GM12878 (cell line): ENCODE data around the gene ABCC1. TPM values are rescaled to one million over a fixed set of nuclear protein-coding genes. Genes with fewer than 3 reads are reported as not detected.

ENCODE experiments used
- ATAC-seq: fragments of 200-7000 bp; cut with Tn5 transposase; 3 replicates; pipeline ENCODE4 v1.9.1; 2020; ENCODE audit warnings: mild to moderate bottlenecking, moderate library complexity
- BruUV-seq: library from RNA; stranded (reverse); fragments of 400-500 nt; replicated peaks from 2 replicates; lab custom pipeline; 2021; lab: Mats Ljungman, UMichigan
- CTCF ChIA-PET: fragments of 300-600 bp; sonication (Branson Sonifier 250); formaldehyde crosslinking; extraction: SDS; loops from one replicate; lab custom pipeline; 2021; ENCODE audit warnings: inconsistent platforms; lab: Yijun Ruan, JAX
- POLR2A ChIA-PET: fragments of 350-600 bp; formaldehyde crosslinking; extraction: SDS; loops from one replicate; lab custom pipeline; 2021; ENCODE audit warnings: inconsistent platforms; lab: Charles Lee
- RAD21 ChIA-PET: fragments of 300-600 bp; sonication (Branson Sonifier 250); formaldehyde crosslinking; loops from one replicate; lab custom pipeline; 2023; ENCODE audit warnings: antibody characterized with exemption; ENCODE audit not compliant: unreplicated experiment; lab: Charles Lee
- SMC1A ChIA-PET: fragments of 300-600 bp; sonication (Branson Sonifier 250); formaldehyde crosslinking; loops from one replicate; lab custom pipeline; 2023; ENCODE audit not compliant: unreplicated experiment, uncharacterized antibody; lab: Charles Lee
- DNase-seq: peaks from one replicate; pipeline ENCODE4 v3.0.0-alpha.2; 2011; ENCODE audit warnings: low read depth, low spot score
- FAIRE-seq: peaks from 3 replicates; lab custom pipeline; 2011; peaks lifted over from hg19 to GRCh38; lab: Jason Lieb, UNC
- H2AFZ ChIP-seq: 2 replicates; pipeline ENCODE4 v1.6.0; 2011; ENCODE audit warnings: low read depth, low read length, control low read depth; ENCODE audit not compliant: control insufficient read depth
- H3K27ac ChIP-seq: 2 replicates; pipeline ENCODE4 v1.5.1; 2011; ENCODE audit warnings: control low read depth; ENCODE audit not compliant: control insufficient read depth, insufficient read depth
- H3K27me3 ChIP-seq, 2 experiments: replicated peaks in 1 of 2; 2 replicates each; pipeline versions ENCODE4 v1.6.0 to v1.6.1; 2011; ENCODE audit warnings: low read length in 1 of 2; ENCODE audit not compliant: control insufficient read depth in 2 of 2, insufficient read depth in 2 of 2
- H3K36me3 ChIP-seq, 2 experiments: 2 replicates each; pipeline ENCODE4 v1.5.1; 2011; ENCODE audit warnings: low read length in 1 of 2; ENCODE audit not compliant: control insufficient read depth in 2 of 2, insufficient read depth in 2 of 2
- H3K4me1 ChIP-seq: 2 replicates; pipeline ENCODE4 v1.6.1; 2011; ENCODE audit warnings: mild to moderate bottlenecking, low read length, moderate library complexity, mixed read lengths; ENCODE audit not compliant: control insufficient read depth, insufficient read depth
- H3K4me2 ChIP-seq: 2 replicates; pipeline ENCODE4 v1.6.0; 2011; ENCODE audit warnings: control low read depth; ENCODE audit not compliant: control insufficient read depth, insufficient read depth
- H3K4me3 ChIP-seq: fragments of 200-600 bp; sonication (generic); 2 replicates; pipeline ENCODE4 v1.5.1; 2016
- H3K79me2 ChIP-seq: 2 replicates; pipeline ENCODE4 v1.6.0; 2011; ENCODE audit warnings: low read length; ENCODE audit not compliant: control insufficient read depth, insufficient read depth
- H3K9ac ChIP-seq: 2 replicates; pipeline ENCODE4 v1.8.0; 2011; ENCODE audit warnings: low read length, control low read depth, mixed read lengths; ENCODE audit not compliant: control insufficient read depth, insufficient read depth
- H3K9me3 ChIP-seq: replicated peaks from 3 replicates; pipeline ENCODE4 v1.5.1; 2011; ENCODE audit warnings: mild to moderate bottlenecking, low read length; ENCODE audit not compliant: control insufficient read depth, insufficient read depth
- H4K20me1 ChIP-seq: 2 replicates; pipeline ENCODE4 v1.6.0; 2011; ENCODE audit not compliant: control insufficient read depth, insufficient read depth
- CREB1 ChIP-seq: IDR thresholded peaks from 2 replicates; pipeline ENCODE4 v1.6.1; 2012; ENCODE audit warnings: low read depth, mild to moderate bottlenecking, inconsistent platforms
- FOS ChIP-seq: IDR thresholded peaks from 3 replicates; pipeline ENCODE4 v1.6.1; 2011; ENCODE audit warnings: borderline replicate concordance; ENCODE audit not compliant: insufficient read length; ENCODE audit errors: extremely low read depth
- HCFC1 ChIP-seq: fragments of 150-350 bp; IDR thresholded peaks from 2 replicates; pipeline ENCODE4 v1.6.1; 2014; ENCODE audit warnings: low read length
- MXI1 ChIP-seq: fragments of 150-350 bp; IDR thresholded peaks from 2 replicates; pipeline ENCODE4 v1.6.1; 2011; ENCODE audit warnings: low read depth, mild to moderate bottlenecking, inconsistent platforms, low read length, improper control_type of control experiment
- MYC ChIP-seq: IDR thresholded peaks from 2 replicates; pipeline ENCODE4 v1.6.1; 2011; ENCODE audit warnings: mild to moderate bottlenecking, low read length, moderate library complexity, inconsistent platforms; ENCODE audit not compliant: insufficient read depth, insufficient replicate concordance, insufficient read length, severe bottlenecking
- NRF1 ChIP-seq: conservative IDR thresholded peaks from 2 replicates; pipeline ENCODE4 v1.6.1; 2011; ENCODE audit warnings: mild to moderate bottlenecking, low read depth, low read length, improper control_type of control experiment
- POLR2AphosphoS5 ChIP-seq: IDR thresholded peaks from 2 replicates; pipeline ENCODE4 v1.6.1; 2011; ENCODE audit warnings: mild to moderate bottlenecking, low read length, inconsistent platforms
- RFX5 ChIP-seq: IDR thresholded peaks from 2 replicates; pipeline ENCODE4 v1.6.1; 2011; ENCODE audit warnings: low read depth, low read length, improper control_type of control experiment
- TARDBP ChIP-seq: IDR thresholded peaks from 2 replicates; pipeline ENCODE4 v1.6.1; 2016; ENCODE audit warnings: borderline replicate concordance
- WGBS: methylation state at CpG from one replicate; pipeline ENCODE4 v1.1.6; 2016; ENCODE audit warnings: low lambda C conversion rate; ENCODE audit not compliant: insufficient replicate concordance, insufficient coverage; ENCODE audit errors: missing lambda C conversion rate; 5-methylcytosine and 5-hydroxymethylcytosine counted together
- in situ Hi-C: fragments of 300-500 bp; cut with MboI; formaldehyde crosslinking; loops from 9 replicates; pipeline ENCODE4 v1.14.3; 2018; ENCODE audit warnings: mixed read lengths
- intact Hi-C: fragments of 100-400 bp; cut with micrococcal nuclease; formaldehyde crosslinking; loops from one replicate; pipeline ENCODE4 v1.14.2; 2022; ENCODE audit not compliant: unreplicated experiment
- polyA plus RNA-seq, 11 experiments: library from polyadenylated mRNA; depleted of rRNA in 4 of 11; unstranded in 6 of 11; stranded (reverse) in 5 of 11; fragments of >200 nt; fragmentation: Nextera tagmentation in 4 of 11; fragmentation: Illumina TruSeq in 1 of 11; extraction: Ambion mirVana in 4 of 11; extraction: Trizol in 1 of 11; gene quantifications; 1 replicate in 1 of 11; 2 replicates in 10 of 11; pipeline versions ENCODE4 v1.2.1 to v1.2.3, GENCODE V29; 2011 to 2016; ENCODE audit warnings: inconsistent platforms in 2 of 11, missing spikeins in 2 of 11, low read depth in 1 of 11
- total RNA-seq, 4 experiments: library from RNA; depleted of rRNA in 3 of 4; stranded (reverse); fragments of >200 nt in 3 of 4; fragmentation: Illumina TruSeq in 1 of 4; extraction: Trizol in 1 of 4; gene quantifications; 2 replicates each; pipeline versions ENCODE4 v1.2.1 to v1.2.3, GENCODE V29; 2013 to 2021
- TF ChIP-seq, protein P1 (sequence below): fragments of 450-650 bp; formaldehyde crosslinking; IDR thresholded peaks from 2 replicates; pipeline ENCODE4 v1.4.0; 2022; ENCODE audit warnings: mild to moderate bottlenecking, moderate library complexity
- TF ChIP-seq, protein P2 (sequence below): fragments of 450-650 bp; IDR thresholded peaks from 2 replicates; pipeline ENCODE4 v1.6.1; 2017; ENCODE audit warnings: mild to moderate bottlenecking, low read depth, inconsistent platforms; ENCODE audit not compliant: poor library complexity, severe bottlenecking

Gene ABCC1
- total and polyA plus RNA-seq, 10 of the 15 experiments (the other 5 are each of a cell fraction or from before 2014, with no cell fraction given): 3.2 to 44.6 (median 14.5) TPM

DNA sequence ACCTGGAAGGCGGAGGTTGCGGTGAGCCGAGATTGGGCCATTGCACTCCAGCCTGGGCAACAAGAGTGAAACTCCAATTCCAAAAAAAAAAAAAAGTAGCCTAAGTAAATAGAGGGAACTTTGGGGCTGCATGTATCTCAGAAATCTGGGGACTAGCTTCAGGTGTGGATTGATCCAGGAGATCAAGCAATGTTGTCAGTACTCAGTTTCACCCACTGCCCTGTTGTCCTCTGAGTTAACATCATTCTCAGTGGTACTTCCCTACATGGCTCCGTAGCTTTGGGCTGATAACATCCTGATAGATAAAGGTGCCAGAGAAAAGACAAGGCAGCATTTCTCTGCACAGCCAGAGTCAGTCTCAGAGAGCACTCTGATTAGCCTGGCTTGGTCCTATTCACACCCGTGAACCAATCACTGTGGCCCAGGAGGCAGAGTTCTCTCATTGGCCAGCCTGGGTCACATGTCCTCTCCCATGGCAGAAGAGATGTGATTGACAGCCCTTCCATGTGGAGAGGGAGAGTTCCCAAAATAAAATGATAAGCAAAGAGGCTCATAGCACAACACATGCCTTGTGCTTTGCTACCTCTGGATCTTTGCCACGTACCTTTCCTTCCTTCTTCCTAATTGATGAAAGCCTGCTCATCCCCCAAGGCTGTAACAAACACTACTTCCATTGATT, 99.6 kb downstream of the ABCC1 start (continued):
- no peak for TF ChIP-seq NRF1
- TF ChIP-seq, protein P1, sequence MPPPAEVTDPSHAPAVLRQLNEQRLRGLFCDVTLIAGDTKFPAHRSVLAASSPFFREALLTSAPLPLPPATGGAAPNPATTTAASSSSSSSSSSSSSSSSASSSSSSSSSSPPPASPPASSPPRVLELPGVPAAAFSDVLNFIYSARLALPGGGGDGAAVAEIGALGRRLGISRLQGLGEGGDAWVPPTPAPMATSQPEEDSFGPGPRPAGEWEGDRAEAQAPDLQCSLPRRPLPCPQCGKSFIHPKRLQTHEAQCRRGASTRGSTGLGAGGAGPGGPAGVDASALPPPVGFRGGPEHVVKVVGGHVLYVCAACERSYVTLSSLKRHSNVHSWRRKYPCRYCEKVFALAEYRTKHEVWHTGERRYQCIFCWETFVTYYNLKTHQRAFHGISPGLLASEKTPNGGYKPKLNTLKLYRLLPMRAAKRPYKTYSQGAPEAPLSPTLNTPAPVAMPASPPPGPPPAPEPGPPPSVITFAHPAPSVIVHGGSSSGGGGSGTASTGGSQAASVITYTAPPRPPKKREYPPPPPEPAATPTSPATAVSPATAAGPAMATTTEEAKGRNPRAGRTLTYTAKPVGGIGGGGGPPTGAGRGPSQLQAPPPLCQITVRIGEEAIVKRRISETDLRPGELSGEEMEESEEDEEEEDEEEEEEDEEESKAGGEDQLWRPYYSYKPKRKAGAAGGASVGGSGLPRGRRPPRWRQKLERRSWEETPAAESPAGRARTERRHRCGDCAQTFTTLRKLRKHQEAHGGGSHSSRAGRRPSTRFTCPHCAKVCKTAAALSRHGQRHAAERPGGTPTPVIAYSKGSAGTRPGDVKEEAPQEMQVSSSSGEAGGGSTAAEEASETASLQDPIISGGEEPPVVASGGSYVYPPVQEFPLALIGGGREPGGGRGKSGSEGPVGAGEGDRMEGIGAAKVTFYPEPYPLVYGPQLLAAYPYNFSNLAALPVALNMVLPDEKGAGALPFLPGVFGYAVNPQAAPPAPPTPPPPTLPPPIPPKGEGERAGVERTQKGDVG (CRISPR knock-in tag): no peak
- TF ChIP-seq FOS: no peak

DNA sequence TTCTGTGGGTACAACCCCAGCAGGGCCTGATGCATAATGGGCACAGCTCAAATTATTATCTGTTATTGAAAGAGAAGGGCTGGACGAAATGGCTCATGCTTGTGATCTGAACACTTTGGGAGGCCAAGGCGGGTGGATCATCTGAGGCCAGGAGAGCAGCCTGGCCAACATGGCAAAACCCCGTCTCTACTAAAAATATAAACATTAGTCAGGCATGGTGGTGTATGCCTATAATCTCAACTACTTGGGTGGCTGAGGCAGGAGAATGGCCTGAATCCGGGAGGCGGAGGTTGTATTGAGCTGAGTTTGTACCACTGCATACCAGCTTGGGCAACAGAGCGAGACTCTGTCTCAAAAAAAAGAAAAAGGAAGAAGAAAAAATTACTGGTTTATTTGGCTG, 100.7 kb downstream of the ABCC1 start:
- ATAC-seq: no peak
- 62% methylated on average over 6 of the region's 6 CpGs for WGBS
- Histone ChIP-seq H3K27ac (no peak overlapping the region), H3K4me3 (no peak overlapping the region), H3K4me2 (no peak overlapping the region), H3K9me3 (no peaks in the 10 kb centered on the region), H4K20me1 (no peaks in the 10 kb centered on the region), H3K9ac (no peak overlapping the region), H3K36me3 (peaks cover 26 to 32% of the 10 kb centered on the region in 2 experiments; a peak in 3 of 4 replicates), H3K27me3 (no peaks in the 10 kb centered on the region), H3K79me2 (no peaks in the 10 kb centered on the region), H3K4me1 (no peaks in the 10 kb centered on the region), H2AFZ (no peak overlapping the region)
- no TSS peak for BruUV-seq
- no peak for DNase-seq
- no peak for FAIRE-seq
- intact Hi-C loops (no loop called here), in situ Hi-C loops (no loop called here)
- ChIA-PET CTCF (interaction anchor here (0.7 kb wide), 1 partner anchor 262 kb away, joined by 3 read pairs; no protein-coding TSS in a partner anchor), SMC1A (no interaction called here), POLR2A (no interaction called here), RAD21 (no interaction called here)
- TF ChIP-seq HCFC1 (no peak), CREB1 (no peak), RFX5 (no peak), MYC (no peak), MXI1 (no peak), TARDBP (no peak), POLR2AphosphoS5 (no peak)
- TF ChIP-seq, protein P2, sequence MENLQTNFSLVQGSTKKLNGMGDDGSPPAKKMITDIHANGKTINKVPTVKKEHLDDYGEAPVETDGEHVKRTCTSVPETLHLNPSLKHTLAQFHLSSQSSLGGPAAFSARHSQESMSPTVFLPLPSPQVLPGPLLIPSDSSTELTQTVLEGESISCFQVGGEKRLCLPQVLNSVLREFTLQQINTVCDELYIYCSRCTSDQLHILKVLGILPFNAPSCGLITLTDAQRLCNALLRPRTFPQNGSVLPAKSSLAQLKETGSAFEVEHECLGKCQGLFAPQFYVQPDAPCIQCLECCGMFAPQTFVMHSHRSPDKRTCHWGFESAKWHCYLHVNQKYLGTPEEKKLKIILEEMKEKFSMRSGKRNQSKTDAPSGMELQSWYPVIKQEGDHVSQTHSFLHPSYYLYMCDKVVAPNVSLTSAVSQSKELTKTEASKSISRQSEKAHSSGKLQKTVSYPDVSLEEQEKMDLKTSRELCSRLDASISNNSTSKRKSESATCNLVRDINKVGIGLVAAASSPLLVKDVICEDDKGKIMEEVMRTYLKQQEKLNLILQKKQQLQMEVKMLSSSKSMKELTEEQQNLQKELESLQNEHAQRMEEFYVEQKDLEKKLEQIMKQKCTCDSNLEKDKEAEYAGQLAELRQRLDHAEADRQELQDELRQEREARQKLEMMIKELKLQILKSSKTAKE: no peak
